SU-DHL-6 (cell line): Measurements from ENCODE around the gene MYH11.

Experiments used
- H2AFZ ChIP-seq: fragments of 200-600 bp; sonication (generic); 2 replicates; pipeline ENCODE4 v1.6.1; 2014; ENCODE audit warnings: low read depth, mild to moderate bottlenecking, moderate library complexity, mixed read lengths, antibody characterized with exemption, low read length; ENCODE audit not compliant: severe bottlenecking
- H3F3A ChIP-seq: fragments of 200-600 bp; shearing (Covaris generic); 2 replicates; pipeline ENCODE4 v1.6.0; 2016; ENCODE audit warnings: antibody characterized with exemption, mild to moderate bottlenecking; ENCODE audit not compliant: insufficient read depth
- H3K27ac ChIP-seq: fragments of 200-600 bp; sonication (generic); 2 replicates; pipeline ENCODE4 v1.5.1; 2016; ENCODE audit warnings: low read depth, mild to moderate bottlenecking, low read length, moderate library complexity, mixed read lengths
- H3K27me3 ChIP-seq: fragments of 200-600 bp; sonication (generic), shearing (Covaris generic); 2 replicates; pipeline ENCODE4 v1.6.0; 2014; ENCODE audit warnings: mild to moderate bottlenecking, low read length
- H3K36me3 ChIP-seq: fragments of 200-600 bp; sonication (generic); 2 replicates; pipeline ENCODE4 v1.6.1; 2014; ENCODE audit warnings: mild to moderate bottlenecking, low read length, mixed read lengths
- H3K4me2 ChIP-seq: fragments of 300-600, 200-600 bp; shearing (Covaris generic), sonication (generic); 2 replicates; pipeline ENCODE4 v1.6.0; 2014; ENCODE audit warnings: low read length, low read depth, mild to moderate bottlenecking; ENCODE audit not compliant: poor library complexity, severe bottlenecking
- H3K4me3 ChIP-seq: fragments of 200-600 bp; sonication (generic); 2 replicates; pipeline ENCODE4 v1.5.1; 2014; ENCODE audit warnings: antibody characterized with exemption, low read length, mild to moderate bottlenecking, mixed read lengths; ENCODE audit not compliant: insufficient read depth, poor library complexity, severe bottlenecking
- H3K79me2 ChIP-seq: fragments of 200-600 bp; sonication (generic); 2 replicates; pipeline ENCODE4 v1.6.1; 2014; ENCODE audit warnings: mild to moderate bottlenecking, low read length, moderate library complexity; ENCODE audit not compliant: insufficient read depth
- H3K9ac ChIP-seq: fragments of 200-600 bp; sonication (generic); 2 replicates; pipeline ENCODE4 v1.7.0; 2014; ENCODE audit warnings: mild to moderate bottlenecking, low read length
- H3K9me2 ChIP-seq: fragments of 200-600 bp; sonication (generic); replicated peaks from 2 replicates; pipeline ENCODE4 v1.6.1; 2014; ENCODE audit warnings: low read length; ENCODE audit not compliant: insufficient read depth
- H3K9me3 ChIP-seq: fragments of 200-600 bp; sonication (generic); 2 replicates; pipeline ENCODE4 v1.6.1; 2014; ENCODE audit warnings: low read length, mixed read lengths; ENCODE audit not compliant: insufficient read depth
- H4K20me1 ChIP-seq: fragments of 200-600 bp; sonication (generic); 2 replicates; pipeline ENCODE4 v1.6.1; 2014; ENCODE audit warnings: low read depth, mild to moderate bottlenecking, antibody characterized with exemption, low read length, moderate library complexity, mixed read lengths
- EZH2phosphoT487 ChIP-seq: fragments of 200-600 bp; sonication (generic), shearing (Covaris generic); conservative IDR thresholded peaks from 2 replicates; pipeline ENCODE4 v1.6.1; 2018; ENCODE audit warnings: mild to moderate bottlenecking, antibody characterized with exemption, low read length, moderate library complexity, mixed read lengths
- TF ChIP-seq, protein P1 (sequence below): fragments of 200-600 bp; sonication (generic); IDR thresholded peaks from one replicate; pipeline ENCODE4 v1.5.1; 2017; ENCODE audit warnings: antibody characterized with exemption, mild to moderate bottlenecking, low read length, moderate library complexity; ENCODE audit not compliant: insufficient read depth, poor library complexity, severe bottlenecking

MYH11 gene

DNA sequence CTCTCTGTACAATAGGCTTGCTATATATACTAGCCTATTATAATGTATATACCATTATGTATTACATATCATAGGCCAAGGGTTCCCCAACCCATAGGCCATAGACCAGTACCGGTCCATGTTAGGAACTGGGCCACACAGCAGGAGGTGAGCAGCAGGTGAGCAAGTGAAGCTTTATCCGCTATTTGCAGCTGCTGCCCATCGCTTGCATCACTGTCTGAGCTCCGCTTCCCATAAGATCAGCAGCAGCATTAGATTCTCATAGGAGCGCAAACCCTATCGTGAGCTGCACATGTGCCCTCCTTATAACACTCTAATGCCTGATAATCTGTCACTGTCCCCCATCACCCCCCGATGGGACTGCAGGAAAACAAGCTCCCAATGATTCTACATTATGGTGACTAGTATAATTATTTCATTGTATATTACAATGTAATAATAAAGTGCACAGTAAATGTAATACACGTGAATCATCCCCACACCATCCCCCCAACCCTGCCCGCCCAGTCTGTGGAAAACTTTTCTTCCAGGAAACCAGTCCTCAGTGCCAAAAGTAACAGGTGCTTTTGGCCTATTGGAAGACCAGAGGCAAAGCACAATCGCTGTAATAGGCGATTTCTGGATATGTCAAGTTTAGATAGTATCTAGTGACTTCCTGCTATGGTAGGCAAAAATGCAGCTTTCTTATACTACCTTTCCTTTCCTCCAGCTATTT is 84.1 kb downstream of the MYH11 start:
- H3K79me2 ChIP-seq, result no peaks in the 10 kb centered on the region
- H3K9me2 ChIP-seq, result no peaks in the 10 kb centered on the region
- no peaks in the 10 kb centered on the region for H3F3A ChIP-seq
- H3K36me3 ChIP-seq, result no peaks in the 10 kb centered on the region
- no peak overlapping the region for H2AFZ ChIP-seq
- H3K27me3 ChIP-seq, result no peaks in the 10 kb centered on the region
- H3K4me2 ChIP-seq, result no peak overlapping the region
- H4K20me1 ChIP-seq, result no peaks in the 10 kb centered on the region
- TF ChIP-seq, protein P1, sequence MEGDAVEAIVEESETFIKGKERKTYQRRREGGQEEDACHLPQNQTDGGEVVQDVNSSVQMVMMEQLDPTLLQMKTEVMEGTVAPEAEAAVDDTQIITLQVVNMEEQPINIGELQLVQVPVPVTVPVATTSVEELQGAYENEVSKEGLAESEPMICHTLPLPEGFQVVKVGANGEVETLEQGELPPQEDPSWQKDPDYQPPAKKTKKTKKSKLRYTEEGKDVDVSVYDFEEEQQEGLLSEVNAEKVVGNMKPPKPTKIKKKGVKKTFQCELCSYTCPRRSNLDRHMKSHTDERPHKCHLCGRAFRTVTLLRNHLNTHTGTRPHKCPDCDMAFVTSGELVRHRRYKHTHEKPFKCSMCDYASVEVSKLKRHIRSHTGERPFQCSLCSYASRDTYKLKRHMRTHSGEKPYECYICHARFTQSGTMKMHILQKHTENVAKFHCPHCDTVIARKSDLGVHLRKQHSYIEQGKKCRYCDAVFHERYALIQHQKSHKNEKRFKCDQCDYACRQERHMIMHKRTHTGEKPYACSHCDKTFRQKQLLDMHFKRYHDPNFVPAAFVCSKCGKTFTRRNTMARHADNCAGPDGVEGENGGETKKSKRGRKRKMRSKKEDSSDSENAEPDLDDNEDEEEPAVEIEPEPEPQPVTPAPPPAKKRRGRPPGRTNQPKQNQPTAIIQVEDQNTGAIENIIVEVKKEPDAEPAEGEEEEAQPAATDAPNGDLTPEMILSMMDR, result no peak
- no peak for TF ChIP-seq EZH2phosphoT487
- H3K27ac ChIP-seq, result no peak overlapping the region
- no peak overlapping the region for H3K9ac ChIP-seq
- no peaks in the 10 kb centered on the region for H3K9me3 ChIP-seq
- no peak overlapping the region for H3K4me3 ChIP-seq

DNA sequence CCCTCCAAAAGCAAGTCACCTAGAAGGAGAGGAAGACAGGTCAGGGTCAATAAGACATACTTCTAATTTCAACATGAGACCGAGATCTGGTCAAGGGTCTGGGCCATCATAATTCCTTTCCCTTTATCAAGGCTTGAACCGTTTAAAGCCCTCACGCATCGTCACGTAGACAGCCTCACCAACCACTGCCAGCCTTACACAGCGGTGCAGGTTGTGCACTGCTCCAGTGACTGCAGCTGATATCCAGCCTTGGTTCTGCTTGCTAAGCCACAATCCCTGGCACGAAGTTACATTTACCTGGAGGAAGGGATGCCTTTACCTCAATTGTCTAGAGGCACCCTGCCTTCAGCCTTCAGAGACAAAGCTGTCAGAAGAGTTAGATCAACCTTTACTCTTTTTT is 85.1 kb downstream of the MYH11 start:
- H4K20me1 ChIP-seq, result no peaks in the 10 kb centered on the region
- H3F3A ChIP-seq, result no peaks in the 10 kb centered on the region
- no peak overlapping the region for H3K4me2 ChIP-seq
- H3K27me3 ChIP-seq, result no peaks in the 10 kb centered on the region
- H3K36me3 ChIP-seq, result no peaks in the 10 kb centered on the region
- no peak overlapping the region for H2AFZ ChIP-seq
- H3K9me3 ChIP-seq, result no peaks in the 10 kb centered on the region
- TF ChIP-seq, protein P1, result no peak
- TF ChIP-seq EZH2phosphoT487, result no peak
- no peaks in the 10 kb centered on the region for H3K9me2 ChIP-seq
- H3K79me2 ChIP-seq, result no peaks in the 10 kb centered on the region
- no peak overlapping the region for H3K4me3 ChIP-seq
- no peak overlapping the region for H3K27ac ChIP-seq
- no peak overlapping the region for H3K9ac ChIP-seq

DNA sequence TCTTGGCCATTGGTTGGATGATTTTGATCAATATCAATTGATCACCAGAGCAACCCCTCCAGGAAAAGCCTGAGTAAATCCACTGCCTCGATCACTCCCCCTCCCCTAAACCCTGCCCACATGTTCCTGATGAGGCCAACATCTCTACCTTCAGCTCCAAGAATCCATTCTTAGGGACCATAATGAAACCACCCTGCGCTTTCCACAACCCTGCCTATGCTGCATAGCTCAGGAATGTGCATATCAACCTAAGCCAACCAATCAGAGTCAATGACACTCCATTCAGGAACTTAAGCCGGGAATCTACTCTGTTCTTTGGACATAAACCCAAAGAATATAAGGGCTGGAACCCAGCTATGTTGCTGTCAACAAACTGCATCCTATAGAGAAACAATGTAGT is 86.3 kb downstream of the MYH11 start:
- H4K20me1 ChIP-seq, result no peaks in the 10 kb centered on the region
- H2AFZ ChIP-seq, result no peak overlapping the region
- no peaks in the 10 kb centered on the region for H3K36me3 ChIP-seq
- no peaks in the 10 kb centered on the region for H3K79me2 ChIP-seq
- H3K27ac ChIP-seq, result no peak overlapping the region
- H3K27me3 ChIP-seq, result no peaks in the 10 kb centered on the region
- H3K9me3 ChIP-seq, result no peaks in the 10 kb centered on the region
- no peak overlapping the region for H3K9ac ChIP-seq
- H3F3A ChIP-seq, result no peaks in the 10 kb centered on the region
- no peaks in the 10 kb centered on the region for H3K9me2 ChIP-seq
- H3K4me2 ChIP-seq, result no peak overlapping the region
- no peak for TF ChIP-seq EZH2phosphoT487
- TF ChIP-seq, protein P1, result no peak
- no peak overlapping the region for H3K4me3 ChIP-seq
